ENCODE measurements around the gene DSC1. TPM values are rescaled to one million over a fixed set of nuclear protein-coding genes. Genes with fewer than 3 reads are reported as not detected.
A peak's percentile ranks its signal among the peaks of the same experiment; 100 is the strongest.

Gene DSC1
- total and polyA plus RNA-seq, 2 of the 13 experiments (the other 11 are each of a cell fraction or from before 2014, with no cell fraction given) = not detected

DNA sequence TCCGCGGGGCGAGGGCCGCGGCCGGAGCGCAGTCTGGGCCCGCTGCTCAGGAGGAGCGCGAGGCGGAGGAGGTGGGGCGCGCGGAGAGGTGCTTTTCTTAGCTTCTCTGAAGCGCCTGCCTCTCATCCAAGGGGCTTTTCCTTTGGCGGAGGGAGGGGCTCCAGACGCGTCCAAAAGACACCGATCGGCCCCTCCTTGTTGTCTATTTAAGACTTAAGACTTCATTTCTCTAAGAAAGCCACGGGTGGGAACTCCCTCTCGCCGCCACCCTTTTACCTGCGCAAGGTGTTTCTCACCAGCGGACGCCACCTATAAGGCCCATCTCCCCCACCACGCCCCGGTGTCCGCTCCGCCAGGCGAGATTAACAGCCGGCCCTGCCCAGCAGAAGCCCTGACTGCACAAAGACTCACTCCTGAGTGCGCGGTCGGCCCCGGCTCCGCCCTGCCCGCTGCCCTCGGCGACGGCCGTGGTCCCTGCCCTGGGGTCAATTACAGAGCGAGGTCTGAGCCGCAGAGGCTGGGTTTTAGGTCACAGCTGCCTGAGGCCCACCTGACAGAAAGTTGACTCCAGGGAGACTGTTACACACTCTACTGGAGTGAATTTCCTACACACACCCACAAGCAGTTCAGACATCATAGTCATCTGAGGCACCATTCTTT is 60.5 kb downstream of the DSC1 start, which contains the start of gene DSC2 (continued):
- TF ChIP-seq, protein P1, sequence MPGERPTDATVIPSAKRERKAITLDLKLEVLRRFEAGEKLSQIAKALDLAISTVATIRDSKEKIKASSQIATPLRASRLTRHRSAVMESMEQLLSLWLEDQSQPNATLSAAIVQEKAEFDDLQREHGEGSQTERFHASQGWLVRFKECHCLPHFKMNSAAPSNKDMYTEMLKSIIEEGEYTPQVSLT (CRISPR knock-in tag; IDR thresholded peaks at IDR 0.05; ENCODE audit: borderline replicate concordance, low read depth) = no peak
- TF ChIP-seq ZNF224 (CRISPR knock-in tag; IDR thresholded peaks at IDR 0.05) = no peak
- TF ChIP-seq TBX2 (CRISPR knock-in tag; IDR thresholded peaks at IDR 0.05; ENCODE audit: borderline replicate concordance) = peak; percentile 33; the same call in 1 of the 2 replicates
- no peak for TF ChIP-seq ZNF383 (CRISPR knock-in tag; IDR thresholded peaks at IDR 0.05; ENCODE audit: borderline replicate concordance)
- TF ChIP-seq ASH2L (IDR thresholded peaks at IDR 0.05; ENCODE audit: insufficient read length, low read depth, low read length) = peak; percentile 16
- TF ChIP-seq, protein P2, sequence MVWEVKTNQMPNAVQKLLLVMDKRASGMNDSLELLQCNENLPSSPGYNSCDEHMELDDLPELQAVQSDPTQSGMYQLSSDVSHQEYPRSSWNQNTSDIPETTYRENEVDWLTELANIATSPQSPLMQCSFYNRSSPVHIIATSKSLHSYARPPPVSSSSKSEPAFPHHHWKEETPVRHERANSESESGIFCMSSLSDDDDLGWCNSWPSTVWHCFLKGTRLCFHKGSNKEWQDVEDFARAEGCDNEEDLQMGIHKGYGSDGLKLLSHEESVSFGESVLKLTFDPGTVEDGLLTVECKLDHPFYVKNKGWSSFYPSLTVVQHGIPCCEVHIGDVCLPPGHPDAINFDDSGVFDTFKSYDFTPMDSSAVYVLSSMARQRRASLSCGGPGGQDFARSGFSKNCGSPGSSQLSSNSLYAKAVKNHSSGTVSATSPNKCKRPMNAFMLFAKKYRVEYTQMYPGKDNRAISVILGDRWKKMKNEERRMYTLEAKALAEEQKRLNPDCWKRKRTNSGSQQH (CRISPR knock-in tag; IDR thresholded peaks at IDR 0.05; ENCODE audit: low read depth) = peak; percentile 72; the same call in 1 of the 2 replicates
- TF ChIP-seq HDAC1 (CRISPR knock-in tag; IDR thresholded peaks at IDR 0.05) = peak; percentile 36; the same call in 1 of the 2 replicates
- peak; percentile 27; the same call in 1 of the 2 replicates for TF ChIP-seq NR2F2 (IDR thresholded peaks at IDR 0.05; ENCODE audit: borderline replicate concordance, low read depth)
- no peak for TF ChIP-seq FOXM1 (CRISPR knock-in tag; IDR thresholded peaks at IDR 0.05)
- peak; percentile 26; the same call in 1 of the 2 replicates for TF ChIP-seq HMG20A (CRISPR knock-in tag; IDR thresholded peaks at IDR 0.05; ENCODE audit: borderline replicate concordance)
- no peak; the same call in 1 of the 2 replicates for TF ChIP-seq PHF21A (CRISPR knock-in tag; IDR thresholded peaks at IDR 0.05)
- peak; percentile 90 for TF ChIP-seq ZNF292 (CRISPR knock-in tag; IDR thresholded peaks at IDR 0.05; ENCODE audit: borderline replicate concordance, low read depth)
- 0 out of 2 replicates have a peak, but pooled peaks have one; percentile 42 for TF ChIP-seq ZMYM3 (CRISPR knock-in tag; IDR thresholded peaks at IDR 0.05)
- TF ChIP-seq, protein P3, sequence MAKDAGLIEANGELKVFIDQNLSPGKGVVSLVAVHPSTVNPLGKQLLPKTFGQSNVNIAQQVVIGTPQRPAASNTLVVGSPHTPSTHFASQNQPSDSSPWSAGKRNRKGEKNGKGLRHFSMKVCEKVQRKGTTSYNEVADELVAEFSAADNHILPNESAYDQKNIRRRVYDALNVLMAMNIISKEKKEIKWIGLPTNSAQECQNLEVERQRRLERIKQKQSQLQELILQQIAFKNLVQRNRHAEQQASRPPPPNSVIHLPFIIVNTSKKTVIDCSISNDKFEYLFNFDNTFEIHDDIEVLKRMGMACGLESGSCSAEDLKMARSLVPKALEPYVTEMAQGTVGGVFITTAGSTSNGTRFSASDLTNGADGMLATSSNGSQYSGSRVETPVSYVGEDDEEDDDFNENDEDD (CRISPR knock-in tag; IDR thresholded peaks at IDR 0.05; ENCODE audit: borderline replicate concordance) = no peak
- no peak for TF ChIP-seq GABPA (IDR thresholded peaks at IDR 0.05; ENCODE audit: low read depth, low read length)
- TF ChIP-seq GABPA (CRISPR knock-in tag; IDR thresholded peaks at IDR 0.05; ENCODE audit: low read depth) = no peak
- no peak for TF ChIP-seq SMC3 (IDR thresholded peaks at IDR 0.05; ENCODE audit: low read length)
- no peak for TF ChIP-seq KLF16 (CRISPR knock-in tag; IDR thresholded peaks at IDR 0.05)
- TF ChIP-seq ZNF720 (CRISPR knock-in tag; IDR thresholded peaks at IDR 0.05) = no peak
- TF ChIP-seq ZNF879 (CRISPR knock-in tag; IDR thresholded peaks at IDR 0.05) = no peak
- no peak for TF ChIP-seq ATM (IDR thresholded peaks at IDR 0.05; ENCODE audit: borderline replicate concordance)
- TF ChIP-seq, protein P4, sequence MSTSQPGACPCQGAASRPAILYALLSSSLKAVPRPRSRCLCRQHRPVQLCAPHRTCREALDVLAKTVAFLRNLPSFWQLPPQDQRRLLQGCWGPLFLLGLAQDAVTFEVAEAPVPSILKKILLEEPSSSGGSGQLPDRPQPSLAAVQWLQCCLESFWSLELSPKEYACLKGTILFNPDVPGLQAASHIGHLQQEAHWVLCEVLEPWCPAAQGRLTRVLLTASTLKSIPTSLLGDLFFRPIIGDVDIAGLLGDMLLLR (CRISPR knock-in tag; IDR thresholded peaks at IDR 0.05) = 0 out of 2 replicates have a peak, but pooled peaks have one; percentile 38
- TF ChIP-seq SRSF1 (optimal IDR thresholded peaks at IDR 0.05; ENCODE audit: low read depth, low read length) = peak; percentile 38
- no peak for TF ChIP-seq ZNF530 (CRISPR knock-in tag; IDR thresholded peaks at IDR 0.05; ENCODE audit: low read depth)
- TF ChIP-seq RBAK (CRISPR knock-in tag; IDR thresholded peaks at IDR 0.05) = no peak
- TF ChIP-seq BRCA1 (CRISPR knock-in tag; IDR thresholded peaks at IDR 0.05) = no peak
- no peak for TF ChIP-seq ZNF33B (CRISPR knock-in tag; IDR thresholded peaks at IDR 0.05)
- TF ChIP-seq, protein P5, sequence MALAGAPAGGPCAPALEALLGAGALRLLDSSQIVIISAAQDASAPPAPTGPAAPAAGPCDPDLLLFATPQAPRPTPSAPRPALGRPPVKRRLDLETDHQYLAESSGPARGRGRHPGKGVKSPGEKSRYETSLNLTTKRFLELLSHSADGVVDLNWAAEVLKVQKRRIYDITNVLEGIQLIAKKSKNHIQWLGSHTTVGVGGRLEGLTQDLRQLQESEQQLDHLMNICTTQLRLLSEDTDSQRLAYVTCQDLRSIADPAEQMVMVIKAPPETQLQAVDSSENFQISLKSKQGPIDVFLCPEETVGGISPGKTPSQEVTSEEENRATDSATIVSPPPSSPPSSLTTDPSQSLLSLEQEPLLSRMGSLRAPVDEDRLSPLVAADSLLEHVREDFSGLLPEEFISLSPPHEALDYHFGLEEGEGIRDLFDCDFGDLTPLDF (CRISPR knock-in tag; IDR thresholded peaks at IDR 0.05) = peak; percentile 38; the same call in 1 of the 2 replicates

Measured in HepG2 (cell line).